CD4-positive, alpha-beta T cell (primary cell): ENCODE measurements around the gene TRMU. TPM values are rescaled to one million over a fixed set of nuclear protein-coding genes. Genes with fewer than 3 reads are reported as not detected.
A peak's percentile ranks its signal among the peaks of the same experiment; 100 is the strongest.

Experiments used
- ATAC-seq: fragments of 200-7000 bp; cut with Tn5 transposase; one replicate; pipeline ENCODE4 v1.10.0; 2022; ENCODE audit warnings: mild to moderate bottlenecking; ENCODE audit not compliant: poor library complexity
- CTCF ChIA-PET: fragments of 350-600 bp; sonication (Branson Sonifier 250); formaldehyde crosslinking; loops from one replicate; lab custom pipeline; 2021; ENCODE audit warnings: antibody characterized with exemption, inconsistent platforms; lab: Charles Lee
- POLR2A ChIA-PET: fragments of 350-600 bp; sonication (Branson Sonifier 250); formaldehyde crosslinking; loops from one replicate; lab custom pipeline; 2021; ENCODE audit warnings: antibody characterized with exemption, inconsistent platforms; lab: Charles Lee
- DNase-seq, 14 experiments: peaks; one replicate each; pipeline ENCODE4 v3.0.0-alpha.2; 2013 to 2020; ENCODE audit warnings: mixed read lengths in 2 of 14
- H3K27ac ChIP-seq, 2 donors: one replicate each; pipeline versions ENCODE4 v1.5.1 to v1.7.0; 2013; ENCODE audit warnings: low read length in 2 of 2, low read depth in 1 of 2, mild to moderate bottlenecking in 1 of 2
- H3K27me3 ChIP-seq, 2 experiments: 1 replicate in 1 of 2; 2 replicates in 1 of 2; pipeline versions ENCODE4 v1.6.1 to v1.7.0; 2013; ENCODE audit warnings: low read length in 2 of 2, control low read depth in 1 of 2, mild to moderate bottlenecking in 1 of 2, moderate library complexity in 1 of 2; ENCODE audit not compliant: insufficient read depth in 2 of 2, control insufficient read depth in 1 of 2
- H3K36me3 ChIP-seq: one replicate; pipeline ENCODE4 v1.6.1; 2013; ENCODE audit warnings: low read length, control low read depth; ENCODE audit not compliant: insufficient read depth
- H3K4me1 ChIP-seq: one replicate; pipeline ENCODE4 v1.6.1; 2013; ENCODE audit warnings: low read length, control low read depth; ENCODE audit not compliant: insufficient read depth
- H3K4me3 ChIP-seq: one replicate; pipeline ENCODE4 v1.5.1; 2013; ENCODE audit warnings: mild to moderate bottlenecking, low read length, moderate library complexity
- H3K9me3 ChIP-seq, 2 experiments: 1 replicate in 1 of 2; 2 replicates in 1 of 2; pipeline versions ENCODE4 v1.6.1 to v1.7.0; 2013; ENCODE audit warnings: low read length in 2 of 2, mild to moderate bottlenecking in 2 of 2, control low read depth in 1 of 2, moderate library complexity in 1 of 2; ENCODE audit not compliant: control insufficient read depth in 1 of 2, insufficient read depth in 1 of 2
- H3K27ac Mint-ChIP-seq: one replicate; pipeline ENCODE4 v1.8.0; 2020; ENCODE audit warnings: mixed read lengths
- H3K27me3 Mint-ChIP-seq: one replicate; pipeline ENCODE4 v1.8.0; 2021; ENCODE audit warnings: mixed read lengths
- H3K36me3 Mint-ChIP-seq: one replicate; pipeline ENCODE4 v1.8.0; 2021; ENCODE audit warnings: low read depth, mixed read lengths
- H3K4me1 Mint-ChIP-seq: one replicate; pipeline ENCODE4 v1.8.0; 2021; ENCODE audit warnings: low read depth, mixed read lengths
- H3K4me3 Mint-ChIP-seq: one replicate; pipeline ENCODE4 v1.8.0; 2020; ENCODE audit warnings: mild to moderate bottlenecking, mixed read lengths
- H3K9me3 Mint-ChIP-seq: one replicate; pipeline ENCODE4 v1.8.0; 2020; ENCODE audit warnings: mixed read lengths
- CTCF ChIP-seq: fragments of 200-600 bp; IDR thresholded peaks from one replicate; pipeline ENCODE4 v1.8.0; 2022; ENCODE audit warnings: antibody characterized with exemption, mild to moderate bottlenecking
- intact Hi-C, 2 experiments: fragments of 100-400 bp; cut with DNase I in 1 of 2; cut with micrococcal nuclease in 1 of 2; formaldehyde crosslinking; loops; one replicate each; pipeline versions ENCODE4 v1.15.1 to v1.9.0; 2023 to 2025; cut with DNase I, micrococcal nuclease
- total RNA-seq, 174 experiments: library from RNA in 2 of 174; stranded (reverse) in 2 of 174; gene quantifications; one replicate each; pipeline ENCODE4 v1.2.3 and lab custom pipeline; 2021 to 2026

Gene TRMU
- total RNA-seq, 2 experiments from 2014 or later: 65.2 to 65.4 TPM

GRCh38 chr22:46294784-46295183 is 40.7 kb upstream of the TRMU start:
- Histone ChIP-seq H3K9me3 (peaks cover 0 to 9% of the 10 kb centered on the region in 2 experiments), H3K4me3 (no peak overlapping the region), H3K36me3 (no peaks in the 10 kb centered on the region), H3K27ac (no peak overlapping the region), H3K4me1 (peaks cover 23% of the 10 kb centered on the region), H3K27me3 (no peaks in the 10 kb centered on the region)
- peaks cover 4% of the 10 kb centered on the region for H3K27me3 Mint-ChIP-seq
- ChIA-PET POLR2A (interaction anchor here (2.0 to 2.2 kb wide), 2 partner anchors 45 to 241 kb away, joined by 4 to 30 read pairs; partner anchors contain the start of gene CDPF1), CTCF (interaction anchor here (2.1 kb wide), 2 partner anchors 174 to 289 kb away, joined by 8 to 11 read pairs; no protein-coding TSS in a partner anchor)
- H3K4me1 Mint-ChIP-seq: peaks cover 26% of the 10 kb centered on the region
- intact Hi-C loops: loop anchor here (5.0 kb wide), 2 partner anchors 42 to 287 kb away; partner anchors contain the start of gene CDPF1 (in 1 of the 2)
- peaks cover 4% of the 10 kb centered on the region for H3K36me3 Mint-ChIP-seq
- H3K27ac Mint-ChIP-seq: peak overlapping the region; percentile 91
- no peak for TF ChIP-seq CTCF
- ATAC-seq (no peak), DNase-seq (no peak)
- peak overlapping the region; percentile 27 for H3K4me3 Mint-ChIP-seq
- H3K9me3 Mint-ChIP-seq: no peaks in the 10 kb centered on the region

- Histone ChIP-seq H3K9me3 (peaks cover 0 to 9% of the 10 kb centered on the region in 2 experiments), H3K36me3 (no peaks in the 10 kb centered on the region), H3K4me1 (peaks cover 23% of the 10 kb centered on the region), H3K27me3 (no peaks in the 10 kb centered on the region), H3K4me3 (peak overlapping the region; percentile 77), H3K27ac (peak overlapping the region in 1 of 2 donors; percentile 91)
- peaks cover 4% of the 10 kb centered on the region for H3K27me3 Mint-ChIP-seq
- H3K36me3 Mint-ChIP-seq: peaks cover 4% of the 10 kb centered on the region
- peak overlapping the region; percentile 91 for H3K27ac Mint-ChIP-seq
- CTCF ChIA-PET: interaction anchor here (1.0 to 2.1 kb wide), 5 partner anchors 19 to 289 kb away, joined by 3 to 11 read pairs (median 6); partner anchors contain the start of gene PPARA
- DNase-seq: no peak
- intact Hi-C loops: loop anchor here (5.0 kb wide), 2 partner anchors 43 to 288 kb away; partner anchors contain the start of gene CDPF1 (in 1 of the 2)
- POLR2A ChIA-PET: interaction anchor here (0.6 to 2.2 kb wide), 9 partner anchors 9 to 260 kb away, joined by 3 to 30 read pairs (median 5); partner anchors contain the start of genes CDPF1 and PPARA
- ATAC-seq: no peak
- H3K4me1 Mint-ChIP-seq: peaks cover 26% of the 10 kb centered on the region
- no peak for TF ChIP-seq CTCF
- H3K9me3 Mint-ChIP-seq: no peaks in the 10 kb centered on the region
- peak overlapping the region; percentile 90 for H3K4me3 Mint-ChIP-seq
Observed at GRCh38 chr22:46295277-46295971, 40.1 kb upstream of the TRMU start.

- H3K27ac ChIP-seq: peak within 1 kb of the TSS; percentile 75 to 91
- H3K9me3 ChIP-seq: peaks cover 0 to 5% of the 10 kb centered on the region in 2 experiments
- peak; percentile 93 to 99 (median 97) for DNase-seq
- peaks cover 4% of the 10 kb centered on the region for H3K36me3 Mint-ChIP-seq
- peak; percentile 98 for ATAC-seq
- H3K4me1 Mint-ChIP-seq: peaks cover 26% of the 10 kb centered on the region
- H3K4me1 ChIP-seq: peaks cover 23% of the 10 kb centered on the region
- H3K27me3 Mint-ChIP-seq: peaks cover 4% of the 10 kb centered on the region
- no peaks in the 10 kb centered on the region for H3K9me3 Mint-ChIP-seq
- peak within 1 kb of the TSS; percentile 77 for H3K4me3 ChIP-seq
- no peaks in the 10 kb centered on the region for H3K27me3 ChIP-seq
- ChIA-PET CTCF (interaction anchor here (1.0 to 2.1 kb wide), 7 partner anchors 18 to 290 kb away, joined by 3 to 11 read pairs (median 6); partner anchors contain the start of genes CDPF1 and PPARA), POLR2A (interaction anchor here (0.6 to 2.2 kb wide), 10 partner anchors 10 to 261 kb away, joined by 3 to 30 read pairs (median 4); partner anchors contain the start of genes CDPF1 and PPARA)
- peak within 1 kb of the TSS; percentile 91 for H3K27ac Mint-ChIP-seq
- no peaks in the 10 kb centered on the region for H3K36me3 ChIP-seq
- intact Hi-C loops: loop anchor here (1.0 to 5.0 kb wide), 7 partner anchors 38 to 289 kb away; partner anchors contain the start of genes CDPF1 (in 2 of the 2), PPARA (in 1 of the 2) and TRMU (in 1 of the 2)
- peak; percentile 21 for TF ChIP-seq CTCF
- H3K4me3 Mint-ChIP-seq: peak within 1 kb of the TSS; percentile 90
Observed at GRCh38 chr22:46296257-46297150, 39.0 kb upstream of the TRMU start, which contains the start of gene GTSE1. GTSE1 (plus strand) TSS chr22:46296870; CDS start chr22:46297401, 531 bp downstream.
